Measurements from ENCODE around the gene CLIC4. TPM values are rescaled to one million over a fixed set of nuclear protein-coding genes. Genes with fewer than 3 reads are reported as not detected.
A peak's percentile ranks its signal among the peaks of the same experiment; 100 is the strongest.
"Not testable (repeated sequence)": the region's sequence is repeated elsewhere in the genome, so short reads cannot be mapped to it uniquely, and the experiment has no call there.

The CLIC4 gene
- total RNA-seq, 2 donors from 2014 or later, result 59.7 to 68.2 TPM

DNA sequence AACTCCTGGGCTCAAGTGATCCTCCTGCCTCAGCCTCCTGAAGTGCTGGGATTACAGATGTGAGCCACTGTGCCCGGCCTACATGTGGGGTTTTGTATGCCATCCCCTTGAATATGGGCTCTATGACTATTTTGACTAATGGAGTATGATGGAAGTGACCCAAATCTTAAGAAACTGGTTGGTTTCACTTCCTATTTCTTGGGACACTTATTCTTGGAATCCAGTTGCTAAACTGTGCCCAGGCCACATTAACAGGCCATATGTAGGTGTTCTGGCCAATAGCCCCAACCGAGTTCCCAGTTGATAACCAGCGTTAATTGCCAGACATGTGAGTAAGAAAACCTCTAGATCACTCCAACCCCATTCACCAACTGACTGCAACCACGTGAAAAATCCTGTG is 36.3 kb upstream of the CLIC4 start:
- H3K27me3 Mint-ChIP-seq (ENCODE audit: low read depth), result no peaks in the 10 kb centered on the region
- no peaks in the 10 kb centered on the region for H3K9me3 Mint-ChIP-seq
- peaks cover 16% of the 10 kb centered on the region for H3K4me1 Mint-ChIP-seq (ENCODE audit: low read depth)
- ATAC-seq (replicated peaks in 1 of 2) (no peak), DNase-seq (no peak)
- H3K4me3 Mint-ChIP-seq, result no peak overlapping the region
- H3K36me3 Mint-ChIP-seq (ENCODE audit: insufficient read depth in 2 of 2), result no peaks in the 10 kb centered on the region
- no peak overlapping the region for H3K27ac Mint-ChIP-seq

DNA sequence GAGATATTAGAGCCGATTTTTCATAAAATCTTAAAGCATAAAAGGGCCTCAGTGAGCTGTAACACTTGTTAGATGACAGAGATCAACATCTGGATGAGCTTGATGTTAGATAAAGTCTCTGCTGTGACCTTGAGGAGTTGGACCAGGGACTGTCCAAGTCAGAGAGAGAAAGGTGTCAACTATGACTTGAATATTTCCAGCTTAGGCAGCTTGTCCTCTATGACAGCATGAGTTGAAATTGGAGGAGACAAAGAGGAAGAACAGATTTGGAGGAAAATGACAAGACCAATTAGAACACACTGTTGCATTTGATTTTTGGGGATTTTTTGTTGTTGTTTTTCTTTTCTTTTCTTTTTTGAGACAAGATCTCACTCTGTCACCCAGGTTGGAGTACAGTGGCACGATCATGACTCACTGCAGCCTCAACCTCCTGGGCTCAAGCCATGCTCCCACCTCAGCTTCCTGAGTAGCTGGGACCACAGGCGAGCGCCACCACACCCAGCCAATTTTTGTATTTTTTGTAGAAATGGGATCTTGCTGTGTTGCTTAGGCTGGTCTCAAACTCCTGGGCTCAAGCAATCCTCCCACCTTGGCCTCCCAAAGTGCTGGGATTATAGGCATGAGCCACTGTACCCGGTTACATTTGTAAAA is 35.3 kb upstream of the CLIC4 start:
- no peak overlapping the region for H3K4me3 Mint-ChIP-seq

GRCh38 chr1:24711329-24711728 is 33.9 kb upstream of the CLIC4 start:
- Mint-ChIP-seq H3K36me3 (ENCODE audit: insufficient read depth in 2 of 2) (no peaks in the 10 kb centered on the region), H3K27me3 (ENCODE audit: low read depth) (no peaks in the 10 kb centered on the region), H3K4me3 (no peak overlapping the region), H3K27ac (no peak overlapping the region), H3K9me3 (no peaks in the 10 kb centered on the region), H3K4me1 (ENCODE audit: low read depth) (peaks cover 21% of the 10 kb centered on the region)
- ATAC-seq (replicated peaks in 1 of 2) (no peak), DNase-seq (no peak)

More for the DNA sequence above, 35.3 kb upstream of the CLIC4 start:
- H3K27ac Mint-ChIP-seq, result peak overlapping the region; percentile 33
- ATAC-seq (replicated peaks in 1 of 2), result peak in 1 of 2 donors; percentile 23
- DNase-seq, result peak in 1 of 2 donors; percentile 12
- H3K27me3 Mint-ChIP-seq (ENCODE audit: low read depth), result no peaks in the 10 kb centered on the region
- peaks cover 19% of the 10 kb centered on the region for H3K4me1 Mint-ChIP-seq (ENCODE audit: low read depth)
- H3K36me3 Mint-ChIP-seq (ENCODE audit: insufficient read depth in 2 of 2), result no peaks in the 10 kb centered on the region
- no peaks in the 10 kb centered on the region for H3K9me3 Mint-ChIP-seq

- ATAC-seq (replicated peaks in 1 of 2), result no peak
- Mint-ChIP-seq H3K36me3 (ENCODE audit: insufficient read depth in 2 of 2) (no peaks in the 10 kb centered on the region), H3K4me1 (ENCODE audit: low read depth) (peaks cover 21% of the 10 kb centered on the region), H3K27ac (no peak overlapping the region), H3K4me3 (no peak overlapping the region), H3K9me3 (no peaks in the 10 kb centered on the region), H3K27me3 (ENCODE audit: low read depth) (no peaks in the 10 kb centered on the region)
- no peak for DNase-seq
Observed at GRCh38 chr1:24713176-24713575, 32.1 kb upstream of the CLIC4 start.

DNA sequence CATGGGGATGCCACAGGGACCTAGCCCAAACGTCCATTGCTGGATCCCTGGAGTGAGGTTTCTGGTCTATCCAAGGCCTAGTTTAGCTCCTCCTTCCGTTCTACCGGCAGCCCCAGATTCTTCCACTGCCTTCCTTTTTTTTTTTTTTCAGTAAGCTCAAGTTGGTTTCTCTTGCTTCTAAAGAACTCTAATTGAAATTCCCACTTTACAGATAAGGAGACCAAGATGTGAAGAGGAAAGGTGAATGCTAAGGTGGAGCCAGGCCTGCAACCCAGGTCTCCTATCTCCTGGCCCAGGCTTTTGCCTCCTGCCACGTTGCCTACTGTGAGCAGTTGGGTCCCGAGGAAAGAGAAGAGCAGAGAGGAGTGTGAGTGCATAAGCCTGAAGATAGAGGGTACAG is 31.5 kb upstream of the CLIC4 start:
- H3K27me3 Mint-ChIP-seq (ENCODE audit: low read depth), result no peaks in the 10 kb centered on the region
- no peak for DNase-seq
- H3K4me3 Mint-ChIP-seq, result no peak overlapping the region
- H3K9me3 Mint-ChIP-seq, result no peaks in the 10 kb centered on the region
- no peak overlapping the region for H3K27ac Mint-ChIP-seq
- no peak for ATAC-seq (replicated peaks in 1 of 2)
- H3K4me1 Mint-ChIP-seq (ENCODE audit: low read depth), result peaks cover 21% of the 10 kb centered on the region
- H3K36me3 Mint-ChIP-seq (ENCODE audit: insufficient read depth in 2 of 2), result no peaks in the 10 kb centered on the region

GRCh38 chr1:24714859-24715520 is 30.3 kb upstream of the CLIC4 start:
- no peaks in the 10 kb centered on the region for H3K9me3 Mint-ChIP-seq

DNA sequence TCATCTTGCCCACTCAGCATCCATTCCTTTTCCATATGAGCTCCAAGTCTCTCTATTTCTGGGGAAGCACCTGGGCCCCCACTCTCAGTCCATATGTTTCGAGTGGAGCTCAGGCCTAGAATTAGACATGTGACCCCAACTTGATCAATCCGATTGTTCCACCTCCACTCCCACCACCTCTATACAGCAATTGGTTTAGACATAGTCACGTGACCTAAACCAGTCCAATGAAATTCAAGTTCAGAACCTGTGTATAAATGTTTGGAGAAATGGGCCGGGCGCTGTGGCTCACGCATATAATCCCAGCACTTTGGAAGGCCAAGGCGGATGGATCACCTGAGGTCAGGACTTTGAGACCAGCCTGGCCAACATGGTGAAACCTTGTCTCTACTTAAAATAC is 29.6 kb upstream of the CLIC4 start:
- Mint-ChIP-seq H3K9me3 (no peaks in the 10 kb centered on the region), H3K27ac (peak overlapping the region; percentile 44)

More at GRCh38 chr1:24714859-24715520, 30.3 kb upstream of the CLIC4 start:
- no peak overlapping the region for H3K4me3 Mint-ChIP-seq
- peaks cover 14% of the 10 kb centered on the region for H3K4me1 Mint-ChIP-seq (ENCODE audit: low read depth)
- DNase-seq, result peak; percentile 48 to 50
- no peaks in the 10 kb centered on the region for H3K27me3 Mint-ChIP-seq (ENCODE audit: low read depth)
- peak; percentile 85 to 95 for ATAC-seq (replicated peaks in 1 of 2)
- H3K36me3 Mint-ChIP-seq (ENCODE audit: insufficient read depth in 2 of 2), result no peaks in the 10 kb centered on the region
- H3K27ac Mint-ChIP-seq, result peak overlapping the region; percentile 44

GRCh38 chr1:24717887-24718650 is 27.2 kb upstream of the CLIC4 start:
- Mint-ChIP-seq H3K27ac (no peak overlapping the region), H3K4me1 (ENCODE audit: low read depth) (peaks cover 21% of the 10 kb centered on the region), H3K4me3 (no peak overlapping the region), H3K9me3 (no peaks in the 10 kb centered on the region), H3K27me3 (ENCODE audit: low read depth) (no peaks in the 10 kb centered on the region), H3K36me3 (ENCODE audit: insufficient read depth in 2 of 2) (no peaks in the 10 kb centered on the region)
- DNase-seq (no peak), ATAC-seq (replicated peaks in 1 of 2) (no peak)

More for the DNA sequence above, 29.6 kb upstream of the CLIC4 start:
- H3K27me3 Mint-ChIP-seq (ENCODE audit: low read depth), result no peaks in the 10 kb centered on the region
- DNase-seq (no peak), ATAC-seq (replicated peaks in 1 of 2) (no peak)
- no peaks in the 10 kb centered on the region for H3K36me3 Mint-ChIP-seq (ENCODE audit: insufficient read depth in 2 of 2)
- no peak overlapping the region for H3K4me3 Mint-ChIP-seq
- H3K4me1 Mint-ChIP-seq (ENCODE audit: low read depth), result peaks cover 12% of the 10 kb centered on the region

DNA sequence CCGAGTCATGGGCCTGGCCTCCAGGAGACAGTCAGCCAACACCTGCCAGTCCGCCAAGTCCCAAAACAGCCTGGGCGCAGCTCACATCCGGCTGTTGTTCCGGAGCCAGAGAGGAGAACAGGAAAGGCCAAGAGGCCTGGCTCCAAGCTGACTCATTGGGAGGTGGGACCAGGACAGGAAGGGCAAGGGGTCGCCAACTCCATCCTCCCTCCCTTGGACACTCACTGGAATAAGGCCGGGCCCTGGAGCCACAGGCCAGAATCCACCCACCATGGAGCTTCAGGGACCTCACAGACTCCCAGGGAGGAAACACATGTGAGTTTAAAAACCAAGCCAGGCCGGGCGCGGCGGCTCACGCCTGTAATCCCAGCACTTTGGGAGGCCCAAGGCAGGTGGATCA is 25.1 kb upstream of the CLIC4 start:
- Mint-ChIP-seq H3K27me3 (ENCODE audit: low read depth) (no peaks in the 10 kb centered on the region), H3K4me3 (no peak overlapping the region), H3K36me3 (ENCODE audit: insufficient read depth in 2 of 2) (no peaks in the 10 kb centered on the region), H3K9me3 (no peaks in the 10 kb centered on the region), H3K27ac (no peak overlapping the region), H3K4me1 (ENCODE audit: low read depth) (peaks cover 15% of the 10 kb centered on the region)
- ATAC-seq (replicated peaks in 1 of 2) (no peak), DNase-seq (no peak)

- Mint-ChIP-seq H3K4me3 (no peak overlapping the region), H3K4me1 (ENCODE audit: low read depth) (peaks cover 10% of the 10 kb centered on the region), H3K36me3 (ENCODE audit: insufficient read depth in 2 of 2) (no peaks in the 10 kb centered on the region), H3K27ac (no peak overlapping the region), H3K9me3 (no peaks in the 10 kb centered on the region), H3K27me3 (ENCODE audit: low read depth) (no peaks in the 10 kb centered on the region)
- DNase-seq (no peak), ATAC-seq (replicated peaks in 1 of 2) (no peak)
Observed at GRCh38 chr1:24721533-24721932, 23.7 kb upstream of the CLIC4 start.

- H3K27ac Mint-ChIP-seq, DNase-seq: not testable (repeated sequence)
- H3K4me1 Mint-ChIP-seq (ENCODE audit: low read depth), result peaks cover 18% of the 10 kb centered on the region
Observed at GRCh38 chr1:24722073-24723035, 22.9 kb upstream of the CLIC4 start.

GRCh38 chr1:24724345-24725208 is 20.7 kb upstream of the CLIC4 start:
- no peak overlapping the region for H3K4me3 Mint-ChIP-seq
- no peaks in the 10 kb centered on the region for H3K9me3 Mint-ChIP-seq
- H3K27me3 Mint-ChIP-seq (ENCODE audit: low read depth), result no peaks in the 10 kb centered on the region
- H3K4me1 Mint-ChIP-seq (ENCODE audit: low read depth), result peaks cover 19% of the 10 kb centered on the region
- ATAC-seq (replicated peaks in 1 of 2) (no peak), DNase-seq (no peak)
- no peak overlapping the region for H3K27ac Mint-ChIP-seq
- H3K36me3 Mint-ChIP-seq (ENCODE audit: insufficient read depth in 2 of 2), result no peaks in the 10 kb centered on the region

More at GRCh38 chr1:24722073-24723035, 22.9 kb upstream of the CLIC4 start:
- not testable (repeated sequence) for H3K36me3 Mint-ChIP-seq (ENCODE audit: insufficient read depth in 2 of 2); H3K27me3 Mint-ChIP-seq (ENCODE audit: low read depth); H3K9me3 Mint-ChIP-seq
- peak; percentile 40 to 51 for ATAC-seq (replicated peaks in 1 of 2)
- peak overlapping the region; percentile 71 to 73 for H3K4me3 Mint-ChIP-seq

All from activated T-cell treated with anti-CD3 and anti-CD28 coated beads, Interleukin-2, amount 50 U/mL, for 72 hours (primary cell).